Gastrocnemius medialis (tissue), 4 donors: ENCODE measurements around the gene ANKRD11. TPM values are rescaled to one million over a fixed set of nuclear protein-coding genes. Genes with fewer than 3 reads are reported as not detected.
A peak's percentile ranks its signal among the peaks of the same experiment; 100 is the strongest.

Experiments
- ATAC-seq, 2 donors: fragments of 150-250 bp; one replicate each; pipeline ENCODE4 v1.9.1; 2016
- DNase-seq, 2 donors: peaks; one replicate each; pipeline ENCODE4 v3.0.0-alpha.2; 2019
- H3K27ac ChIP-seq, 4 donors: fragments of 200-600 bp; sonication (generic); 1 replicate in 1 of 4; 2 replicates in 3 of 4; pipeline ENCODE4 v1.5.1; 2016 to 2018; ENCODE audit warnings: mild to moderate bottlenecking in 2 of 4, moderate library complexity in 1 of 4
- H3K27me3 ChIP-seq, 3 donors: fragments of 200-600 bp; sonication (generic) in 2 of 3; 1 replicate in 1 of 3; 2 replicates in 2 of 3; pipeline versions ENCODE4 v1.5.1 to v1.6.0; 2016 to 2019; ENCODE audit warnings: mild to moderate bottlenecking in 1 of 3, moderate library complexity in 1 of 3
- H3K36me3 ChIP-seq, 2 donors: fragments of 200-600 bp; sonication (generic) in 1 of 2; one replicate each; pipeline ENCODE4 v1.5.1; 2017 to 2018
- H3K4me1 ChIP-seq, 2 donors: fragments of 200-600 bp; sonication (generic) in 1 of 2; one replicate each; pipeline ENCODE4 v1.5.1; 2016 to 2017; ENCODE audit warnings: mild to moderate bottlenecking in 2 of 2
- H3K4me3 ChIP-seq, 4 donors: fragments of 200-600 bp; sonication (generic) in 3 of 4; 1 replicate in 1 of 4; 2 replicates in 3 of 4; pipeline ENCODE4 v1.5.1; 2016 to 2019; ENCODE audit warnings: mild to moderate bottlenecking in 2 of 4
- H3K9me3 ChIP-seq, 3 donors: fragments of 200-600 bp; sonication (generic) in 2 of 3; 1 replicate in 1 of 3; 2 replicates in 2 of 3; pipeline ENCODE4 v1.5.1; 2016 to 2019
- CTCF ChIP-seq, 5 experiments: fragments of 450-650 bp in 3 of 5; fragments of 200-600 bp in 2 of 5; sonication (generic) in 2 of 5; IDR thresholded peaks in 4 of 5; conservative IDR thresholded peaks in 1 of 5; 1 replicate in 4 of 5; 2 replicates in 1 of 5; pipeline ENCODE4 v1.5.1; 2016 to 2019; ENCODE audit warnings: antibody characterized with exemption in 5 of 5, mild to moderate bottlenecking in 3 of 5, moderate library complexity in 3 of 5
- POLR2A ChIP-seq, 2 donors: fragments of 450-650 bp; IDR thresholded peaks; one replicate each; pipeline ENCODE4 v1.6.1; 2017; ENCODE audit warnings: antibody characterized with exemption in 2 of 2, mild to moderate bottlenecking in 2 of 2, moderate library complexity in 2 of 2
- in situ Hi-C, 4 donors: fragments of 200-750 bp; cut with MboI; loops; one replicate each; pipeline versions ENCODE4 v1.15.0 to v1.8.0; 2017; ENCODE audit warnings: low sequenced_read_pairs in 4 of 4
- intact Hi-C: fragments of 100-400 bp; cut with DNase I; formaldehyde crosslinking; loops from one replicate; pipeline ENCODE4 v1.15.1; 2023; ENCODE audit warnings: low total_unique reads
- total RNA-seq, 4 donors: library from RNA; depleted of rRNA; stranded (reverse); fragments of >200 nt; gene quantifications; one replicate each; pipeline versions ENCODE4 v1.1.0 to v1.2.3, GENCODE V29; 2016

Gene ANKRD11
- total RNA-seq, 4 donors from 2014 or later, result 26.0 to 77.0 (median 55.0) TPM

- ATAC-seq (peak in 1 of 2 donors; percentile 29), DNase-seq (no peak)
- Histone ChIP-seq H3K27ac (peak overlapping the region; percentile 58 to 71 (median 63)), H3K36me3 (no peaks in the 10 kb centered on the region), H3K9me3 (no peaks in the 10 kb centered on the region), H3K4me3 (no peak overlapping the region), H3K4me1 (peaks cover 48 to 73% of the 10 kb centered on the region in 2 donors), H3K27me3 (no peaks in the 10 kb centered on the region)
- intact Hi-C loops, result no loop called here
- in situ Hi-C loops, result no loop called here
- TF ChIP-seq CTCF (IDR thresholded peaks at IDR 0.05 in 4 of 5, conservative IDR thresholded peaks at IDR 0.05 in 1 of 5) (no peak), POLR2A (IDR thresholded peaks at IDR 0.05) (no peak)
These were observed 176.0 kb downstream of the ANKRD11 start for GRCh38 chr16:89314357-89314756.

- Histone ChIP-seq H3K27ac (peak overlapping the region; percentile 58 to 71 (median 63)), H3K9me3 (no peaks in the 10 kb centered on the region), H3K4me3 (no peak overlapping the region), H3K36me3 (no peaks in the 10 kb centered on the region), H3K4me1 (peaks cover 41 to 76% of the 10 kb centered on the region in 2 donors), H3K27me3 (no peaks in the 10 kb centered on the region)
- in situ Hi-C loops, result no loop called here
- DNase-seq (no peak), ATAC-seq (no peak)
- no peak for TF ChIP-seq POLR2A (IDR thresholded peaks at IDR 0.05)
- no peak for TF ChIP-seq CTCF (IDR thresholded peaks at IDR 0.05 in 4 of 5, conservative IDR thresholded peaks at IDR 0.05 in 1 of 5)
- intact Hi-C loops, result no loop called here
These were observed 176.8 kb downstream of the ANKRD11 start for GRCh38 chr16:89313583-89313982.

- ATAC-seq (no peak), DNase-seq (no peak)
- intact Hi-C loops (no loop called here), in situ Hi-C loops (no loop called here)
- Histone ChIP-seq H3K4me3 (no peak overlapping the region), H3K9me3 (no peaks in the 10 kb centered on the region), H3K4me1 (peaks cover 39 to 74% of the 10 kb centered on the region in 2 donors), H3K27me3 (no peaks in the 10 kb centered on the region), H3K27ac (peak overlapping the region; percentile 47 to 60 (median 56)), H3K36me3 (no peaks in the 10 kb centered on the region)
- TF ChIP-seq POLR2A (IDR thresholded peaks at IDR 0.05) (no peak), CTCF (IDR thresholded peaks at IDR 0.05 in 4 of 5, conservative IDR thresholded peaks at IDR 0.05 in 1 of 5) (no peak)
These were observed 177.6 kb downstream of the ANKRD11 start for GRCh38 chr16:89312598-89313299.

GRCh38 chr16:89312194-89312593 lies 178.2 kb downstream of the ANKRD11 start:
- ATAC-seq, result peak in 1 of 2 donors; percentile 44
- intact Hi-C loops, result no loop called here
- Histone ChIP-seq H3K36me3 (no peaks in the 10 kb centered on the region), H3K4me1 (peaks cover 42 to 68% of the 10 kb centered on the region in 2 donors), H3K27me3 (no peaks in the 10 kb centered on the region), H3K27ac (peak overlapping the region in 2 of 4 donors; percentile 47 to 53), H3K4me3 (no peak overlapping the region), H3K9me3 (no peaks in the 10 kb centered on the region)
- in situ Hi-C loops, result no loop called here
- DNase-seq, result peak in 1 of 2 donors; percentile 61
- TF ChIP-seq CTCF (IDR thresholded peaks at IDR 0.05 in 4 of 5, conservative IDR thresholded peaks at IDR 0.05 in 1 of 5) (no peak), POLR2A (IDR thresholded peaks at IDR 0.05) (no peak)
